NCI-H187 (cell line): ENCODE data around the gene CYP39A1.

Experiments
- DNase-seq, 2 experiments: peaks; one replicate each; lab custom pipeline; 2025; lab: John Stamatoyannopoulos, UW

CYP39A1 gene, protein sequence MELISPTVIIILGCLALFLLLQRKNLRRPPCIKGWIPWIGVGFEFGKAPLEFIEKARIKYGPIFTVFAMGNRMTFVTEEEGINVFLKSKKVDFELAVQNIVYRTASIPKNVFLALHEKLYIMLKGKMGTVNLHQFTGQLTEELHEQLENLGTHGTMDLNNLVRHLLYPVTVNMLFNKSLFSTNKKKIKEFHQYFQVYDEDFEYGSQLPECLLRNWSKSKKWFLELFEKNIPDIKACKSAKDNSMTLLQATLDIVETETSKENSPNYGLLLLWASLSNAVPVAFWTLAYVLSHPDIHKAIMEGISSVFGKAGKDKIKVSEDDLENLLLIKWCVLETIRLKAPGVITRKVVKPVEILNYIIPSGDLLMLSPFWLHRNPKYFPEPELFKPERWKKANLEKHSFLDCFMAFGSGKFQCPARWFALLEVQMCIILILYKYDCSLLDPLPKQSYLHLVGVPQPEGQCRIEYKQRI

DNA sequence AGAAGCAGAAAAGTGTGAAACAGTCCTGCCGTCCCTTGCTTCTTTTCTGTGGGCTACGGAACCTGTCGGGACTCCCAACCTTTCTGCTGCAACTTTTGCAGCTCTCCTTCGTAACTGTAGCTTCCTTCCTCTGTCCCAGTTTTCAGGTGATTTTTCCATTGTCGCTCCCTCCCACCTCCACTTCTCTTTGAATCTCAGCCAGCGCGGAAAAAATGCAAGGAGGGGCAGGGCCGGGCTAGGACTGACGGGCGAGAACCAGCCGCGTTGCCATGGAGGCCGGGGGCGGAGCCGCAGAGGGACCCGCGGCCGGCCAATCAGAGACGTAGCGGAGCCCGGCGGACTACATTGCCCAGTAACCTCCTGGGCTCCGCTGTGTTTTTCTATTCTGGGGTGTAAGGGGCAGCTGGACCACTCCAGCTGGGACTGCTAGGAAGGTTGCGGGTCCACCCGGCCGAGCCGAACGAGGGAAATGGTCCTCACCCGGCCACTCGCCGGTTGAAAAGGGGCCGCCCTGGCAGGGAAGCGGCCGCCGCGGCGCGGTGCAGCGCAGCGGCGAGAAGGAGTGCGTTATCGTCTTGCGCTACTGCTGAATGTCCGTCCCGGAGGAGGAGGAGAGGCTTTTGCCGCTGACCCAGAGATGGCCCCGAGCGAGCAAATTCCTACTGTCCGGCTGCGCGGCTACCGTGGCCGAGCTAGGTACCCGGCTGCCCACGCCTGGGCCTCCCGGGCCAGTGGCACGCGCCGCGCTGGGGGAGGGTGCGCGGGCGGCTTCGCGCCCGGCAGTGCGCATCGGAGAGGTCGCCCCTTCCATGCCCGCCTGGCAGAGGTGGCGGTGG lies at the start of gene CYP39A1, which contains the start of gene SLC25A27:
Gene CYP39A1 (minus strand): TSS at position 216 of the 836 bp plus-strand sequence. CDS start 236 bp downstream, outside the sequence.
Gene SLC25A27 (plus strand): TSS at position 373 of the 836 bp plus-strand sequence. CDS start 218 bp downstream, at position 591.
- peak; percentile 59 to 76 for DNase-seq

DNA sequence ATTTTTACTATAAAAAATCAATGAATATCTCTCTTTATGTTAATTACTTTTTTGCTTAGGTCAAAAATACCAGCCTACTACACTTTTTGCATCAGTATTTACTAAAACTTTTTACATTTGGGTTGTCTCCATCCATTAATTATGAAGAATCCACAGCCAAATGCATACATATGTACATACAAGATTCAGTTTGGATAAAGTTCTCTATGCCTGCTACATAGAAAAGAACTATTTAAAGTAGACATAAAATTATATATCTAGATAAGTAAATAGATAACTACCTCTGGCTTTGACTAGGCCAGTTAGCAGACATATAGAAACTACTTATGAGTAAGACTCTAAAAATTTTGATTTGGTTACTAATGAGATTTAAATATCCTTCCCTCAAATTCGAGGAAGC lies 47.4 kb upstream of the CYP39A1 start:
- DNase-seq: no peak

DNA sequence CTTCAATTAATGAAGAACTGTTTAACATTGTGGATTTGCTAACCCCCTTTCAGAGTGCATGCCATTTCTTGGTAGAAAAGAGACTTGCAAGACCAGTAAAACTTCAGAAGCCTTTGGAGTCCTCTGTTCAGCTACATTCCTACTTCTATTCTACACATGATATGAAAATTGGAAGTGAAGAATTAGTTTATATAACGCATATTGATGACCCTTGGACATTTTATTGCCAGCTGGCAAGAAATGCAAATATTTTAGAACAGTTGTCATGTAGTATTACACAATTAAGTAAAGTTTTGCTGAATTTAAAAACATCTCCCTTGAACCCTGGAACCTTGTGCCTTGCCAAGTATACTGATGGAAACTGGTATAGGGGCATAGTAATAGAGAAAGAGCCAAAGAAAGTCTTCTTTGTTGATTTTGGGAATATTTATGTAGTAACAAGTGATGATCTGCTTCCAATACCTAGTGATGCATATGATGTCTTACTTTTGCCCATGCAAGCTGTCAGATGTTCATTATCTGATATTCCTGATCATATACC lies 38.4 kb upstream of the CYP39A1 start:
- no peak for DNase-seq

DNA sequence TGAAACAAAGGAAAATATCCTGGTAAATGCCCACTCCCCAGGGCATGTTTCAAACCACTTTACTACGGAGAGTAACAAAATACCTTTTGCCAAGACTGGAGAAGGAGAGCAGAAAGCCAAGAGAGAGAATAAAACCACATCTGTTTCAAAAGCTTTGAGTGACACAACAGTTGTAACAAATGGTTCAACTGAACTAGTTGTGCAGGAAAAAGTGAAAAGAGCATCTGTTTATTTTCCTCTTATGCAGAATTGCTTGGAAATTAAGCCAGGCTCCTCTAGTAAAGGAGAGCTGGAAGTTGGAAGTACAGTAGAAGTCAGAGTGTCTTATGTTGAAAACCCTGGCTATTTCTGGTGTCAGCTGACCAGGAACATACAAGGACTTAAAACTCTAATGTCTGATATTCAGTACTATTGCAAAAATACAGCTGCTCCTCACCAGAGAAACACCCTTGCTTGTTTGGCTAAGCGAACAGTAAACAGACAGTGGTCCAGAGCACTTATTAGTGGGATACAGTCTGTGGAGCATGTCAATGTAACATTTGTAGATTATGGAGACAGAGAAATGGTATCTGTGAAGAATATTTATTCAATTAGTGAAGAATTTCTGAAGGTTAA lies 37.6 kb upstream of the CYP39A1 start:
- DNase-seq: no peak

DNA sequence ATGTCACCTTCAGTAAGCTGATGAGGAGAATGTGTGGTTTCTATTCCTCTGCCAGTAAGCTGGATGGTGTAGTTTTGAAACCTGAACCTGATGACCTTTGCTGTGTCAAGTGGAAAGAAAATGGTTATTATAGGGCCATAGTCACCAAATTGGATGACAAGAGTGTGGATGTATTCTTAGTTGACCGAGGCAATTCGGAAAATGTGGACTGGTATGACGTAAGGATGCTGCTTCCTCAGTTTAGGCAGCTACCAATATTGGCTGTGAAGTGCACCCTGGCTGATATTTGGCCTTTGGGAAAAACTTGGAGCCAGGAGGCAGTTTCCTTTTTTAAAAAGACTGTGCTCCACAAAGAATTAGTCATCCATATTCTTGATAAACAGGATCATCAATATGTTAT lies 37.0 kb upstream of the CYP39A1 start:
- DNase-seq: no peak

DNA sequence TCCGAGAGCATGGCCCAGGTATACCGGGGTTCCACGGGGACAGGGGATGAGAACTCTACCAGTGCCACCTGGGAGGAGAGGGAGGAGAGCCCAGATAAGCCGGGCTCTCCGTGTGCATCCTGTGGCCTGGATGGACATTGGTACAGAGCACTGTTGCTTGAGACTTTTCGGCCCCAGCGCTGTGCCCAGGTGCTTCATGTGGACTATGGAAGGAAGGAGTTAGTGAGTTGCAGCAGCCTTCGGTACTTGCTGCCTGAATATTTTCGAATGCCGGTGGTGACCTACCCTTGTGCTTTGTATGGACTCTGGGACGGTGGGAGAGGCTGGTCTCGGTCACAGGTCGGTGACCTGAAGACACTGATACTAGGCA lies 36.3 kb upstream of the CYP39A1 start:
- no peak for DNase-seq

DNA sequence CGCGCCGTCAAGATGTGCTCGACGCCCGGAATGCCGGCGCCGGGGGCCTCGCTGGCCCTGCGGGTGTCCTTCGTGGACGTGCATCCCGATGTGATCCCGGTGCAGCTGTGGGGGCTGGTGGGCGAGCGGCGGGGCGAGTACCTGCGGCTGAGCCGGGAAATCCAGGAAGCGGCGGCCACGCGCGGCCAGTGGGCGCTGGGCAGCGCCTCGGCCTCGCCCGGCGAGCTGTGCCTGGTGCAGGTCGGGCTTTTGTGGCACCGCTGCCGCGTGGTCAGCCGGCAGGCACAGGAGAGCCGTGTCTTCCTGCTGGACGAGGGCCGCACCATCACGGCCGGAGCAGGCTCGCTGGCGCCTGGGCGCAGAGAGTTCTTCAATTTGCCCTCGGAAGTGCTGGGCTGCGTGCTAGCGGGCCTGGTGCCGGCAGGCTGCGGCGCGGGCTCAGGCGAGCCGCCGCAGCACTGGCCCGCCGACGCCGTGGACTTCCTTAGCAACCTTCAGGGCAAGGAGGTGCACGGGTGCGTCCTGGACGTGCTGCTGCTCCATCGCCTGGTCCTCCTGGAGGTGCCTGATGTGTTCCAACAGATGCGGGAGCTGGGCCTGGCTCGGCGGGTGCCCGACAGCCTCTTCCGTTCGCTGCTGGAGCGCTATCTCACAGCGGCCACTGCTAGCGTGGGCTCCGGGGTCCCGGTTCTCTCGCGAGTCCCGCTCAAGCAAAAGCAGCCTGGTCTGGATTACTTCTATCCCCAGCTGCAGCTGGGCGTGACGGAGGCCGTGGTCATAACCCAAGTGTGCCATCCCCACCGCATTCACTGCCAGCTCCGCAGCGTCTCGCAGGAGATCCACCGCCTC lies 35.7 kb upstream of the CYP39A1 start:
- no peak for DNase-seq

DNA sequence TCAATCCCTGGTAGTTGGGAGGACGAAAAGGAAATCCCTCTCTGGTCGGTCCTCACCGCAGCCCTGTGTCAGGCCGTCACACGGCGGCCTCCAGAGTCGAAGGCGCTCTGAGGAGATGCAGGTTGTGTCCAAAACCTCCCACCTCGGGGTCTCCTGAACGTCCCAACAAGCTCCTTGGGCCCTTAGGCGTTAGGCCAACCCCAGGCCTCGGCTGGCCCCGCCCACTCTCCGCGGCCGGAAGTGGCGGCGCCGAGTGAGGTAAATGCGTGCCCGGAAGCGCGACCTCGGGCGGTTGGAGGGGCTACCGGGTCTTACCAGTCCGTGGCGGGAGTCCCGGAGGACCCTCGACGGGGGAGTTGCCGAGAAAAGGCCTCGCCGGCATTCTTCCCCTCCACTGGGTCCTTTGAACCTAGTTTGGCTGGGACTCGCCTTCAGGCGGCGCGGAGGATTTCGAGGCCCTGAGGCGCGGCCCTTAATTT lies 35.0 kb upstream of the CYP39A1 start, which contains the start of gene TDRD6:
Gene TDRD6 (plus strand): TSS at position 267 of the 479 bp plus-strand sequence. CDS start 244 bp downstream, outside the sequence.
- no peak for DNase-seq

DNA sequence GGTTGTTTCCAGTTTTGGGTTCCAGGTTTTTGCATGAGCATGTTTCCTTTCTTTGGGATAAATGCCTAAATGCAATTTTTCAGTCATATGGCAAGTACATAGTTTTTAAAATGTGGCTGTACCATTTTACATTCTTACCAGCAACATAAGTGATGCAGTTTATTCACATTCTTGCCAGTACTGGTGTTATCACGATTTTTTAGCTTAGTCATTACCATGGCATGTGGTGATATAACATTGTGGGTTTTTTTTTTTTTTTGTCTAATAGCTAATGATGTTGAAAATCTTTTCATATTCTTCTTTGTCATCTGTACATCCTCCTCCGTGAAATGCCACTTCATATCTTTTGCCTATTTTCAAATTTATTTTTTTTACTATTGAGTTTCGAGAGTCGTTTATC lies 32.2 kb upstream of the CYP39A1 start:
- no peak for DNase-seq

DNA sequence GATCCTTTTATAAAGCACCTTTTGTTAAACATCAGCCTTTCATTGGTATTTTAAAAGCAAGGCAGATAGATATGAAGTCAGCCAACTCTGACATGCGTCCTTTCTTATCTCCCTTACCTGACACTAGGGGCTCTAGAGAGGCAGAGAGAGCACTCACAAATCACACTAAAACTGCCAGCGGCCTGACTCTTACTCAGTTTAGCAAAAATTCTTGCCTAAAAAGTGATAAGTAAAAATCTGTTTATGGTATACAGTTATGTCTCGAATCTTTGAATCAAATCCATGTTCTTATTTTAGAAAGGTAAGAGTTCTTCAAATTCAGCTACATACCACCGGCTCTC lies 24.7 kb upstream of the CYP39A1 start:
- no peak for DNase-seq

DNA sequence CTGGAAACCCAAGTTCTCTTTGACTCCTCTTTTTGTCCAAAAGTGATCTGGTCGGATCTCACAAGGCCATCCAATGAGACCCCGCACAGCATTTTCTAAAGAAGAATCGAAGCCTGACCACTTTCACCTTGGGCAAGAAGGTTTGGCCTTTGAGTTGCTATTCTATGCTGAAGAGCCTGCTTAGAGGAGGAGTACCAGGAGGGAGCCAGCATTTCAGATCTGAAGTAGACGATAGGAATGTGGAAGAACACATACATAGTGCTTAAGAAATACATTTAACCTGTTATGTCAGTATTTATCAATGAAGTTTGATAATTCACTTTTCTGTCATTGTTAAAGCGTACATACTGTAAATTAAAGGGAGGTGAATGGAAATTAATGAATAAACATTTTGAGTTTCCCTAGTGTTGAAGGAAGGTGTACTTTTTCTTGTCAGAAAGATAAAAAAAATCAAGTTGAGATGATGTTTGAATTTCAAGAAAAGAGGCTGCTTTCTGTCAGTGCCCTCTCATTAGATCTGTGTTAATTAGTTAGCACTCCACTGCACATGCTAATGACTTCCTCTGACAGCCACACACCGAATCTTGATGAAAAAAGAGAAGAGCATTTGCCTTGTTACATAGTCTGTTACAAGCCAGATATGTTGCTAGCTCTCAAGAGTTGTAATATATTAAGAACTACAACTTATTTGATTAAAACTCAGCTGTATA lies 24.1 kb upstream of the CYP39A1 start:
- DNase-seq: no peak

DNA sequence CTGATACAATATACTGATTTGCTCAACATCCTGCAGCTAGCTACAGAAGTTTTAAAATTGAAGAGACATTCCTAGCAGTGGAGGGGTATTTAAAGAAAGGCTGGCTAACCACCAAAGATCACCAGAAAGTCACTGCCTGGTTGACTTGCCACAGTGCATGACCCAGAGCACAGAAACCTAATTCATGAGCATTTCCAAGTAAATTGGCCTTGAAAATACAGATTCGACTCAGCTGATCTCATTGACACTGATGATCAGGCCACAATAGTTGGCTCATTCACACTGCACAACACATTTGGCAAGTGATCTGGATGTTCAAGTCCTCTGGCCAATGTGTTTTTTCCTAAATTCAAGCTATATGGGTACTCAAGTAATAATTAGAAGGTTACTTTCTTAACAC lies 21.8 kb upstream of the CYP39A1 start:
- no peak for DNase-seq

DNA sequence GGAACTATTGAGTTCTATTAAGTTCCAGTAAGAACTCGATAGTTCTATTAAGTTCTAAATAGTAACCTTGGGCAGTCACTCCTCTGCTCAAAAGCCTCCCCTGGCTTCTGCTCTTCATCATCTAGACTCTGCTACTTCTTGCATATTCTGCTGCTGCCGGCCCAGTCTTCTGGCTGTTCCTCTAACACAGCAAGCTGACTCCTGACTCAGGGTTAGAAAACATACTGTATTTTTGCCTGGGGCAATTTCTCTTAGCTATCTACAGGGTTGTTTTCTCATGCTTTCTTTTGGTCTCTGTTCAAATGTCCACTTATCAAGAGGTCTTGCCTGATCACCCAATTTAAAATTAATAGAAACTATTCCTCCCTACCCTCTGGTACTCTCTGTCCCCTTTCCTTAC lies 14.8 kb upstream of the CYP39A1 start:
- no peak for DNase-seq

DNA sequence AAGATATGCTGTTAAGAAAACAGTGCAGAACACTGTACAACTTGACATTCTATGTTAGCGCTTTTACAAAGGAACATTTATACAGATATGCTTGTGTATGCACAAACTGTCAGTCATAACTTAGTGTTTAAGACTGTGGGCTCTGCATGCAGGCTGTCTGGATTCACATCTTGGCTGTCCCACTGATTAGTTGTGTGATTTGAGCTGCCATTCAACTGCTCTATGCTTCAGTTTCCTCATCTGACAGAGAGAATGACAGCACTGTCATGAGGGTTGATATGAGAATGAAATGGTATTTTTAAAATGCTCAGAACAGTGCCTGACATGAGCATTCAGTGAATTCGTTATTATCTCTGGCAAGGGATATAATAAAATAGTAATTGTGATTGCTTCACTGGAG lies 8.9 kb upstream of the CYP39A1 start:
- no peak for DNase-seq

DNA sequence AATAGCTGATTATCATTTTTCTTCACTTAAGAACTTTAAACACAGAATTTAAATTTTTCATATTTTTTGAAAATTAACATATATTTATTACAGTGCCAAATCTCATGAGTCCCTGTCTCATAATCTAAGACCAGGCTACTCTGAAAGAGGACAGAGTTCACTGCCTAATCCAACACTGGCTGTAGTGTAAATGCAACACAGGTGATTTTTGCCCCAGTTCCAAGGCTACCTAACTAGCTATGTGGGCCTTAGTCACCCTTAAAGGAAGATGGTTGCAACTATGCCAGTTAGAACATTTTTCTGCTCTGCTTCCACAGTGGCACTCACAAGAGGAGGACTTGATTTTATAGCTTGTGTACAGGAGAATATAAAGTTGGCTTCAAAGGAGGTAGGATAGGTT lies 5.0 kb upstream of the CYP39A1 start:
- no peak for DNase-seq

DNA sequence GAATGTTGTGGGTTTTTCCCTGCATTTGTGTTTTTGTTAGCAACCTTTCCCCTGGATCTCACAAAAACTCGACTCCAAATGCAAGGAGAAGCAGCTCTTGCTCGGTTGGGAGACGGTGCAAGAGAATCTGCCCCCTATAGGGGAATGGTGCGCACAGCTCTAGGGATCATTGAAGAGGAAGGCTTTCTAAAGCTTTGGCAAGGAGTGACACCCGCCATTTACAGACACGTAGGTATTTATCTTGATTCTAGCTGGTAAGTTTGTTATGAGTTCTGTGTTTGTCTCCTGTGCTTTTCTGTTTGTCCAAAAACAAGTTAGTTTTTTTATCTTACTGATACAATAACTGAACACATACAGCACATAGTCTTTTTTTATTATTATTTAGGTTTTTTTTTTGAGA lies 3.2 kb upstream of the CYP39A1 start:
- no peak for DNase-seq

DNA sequence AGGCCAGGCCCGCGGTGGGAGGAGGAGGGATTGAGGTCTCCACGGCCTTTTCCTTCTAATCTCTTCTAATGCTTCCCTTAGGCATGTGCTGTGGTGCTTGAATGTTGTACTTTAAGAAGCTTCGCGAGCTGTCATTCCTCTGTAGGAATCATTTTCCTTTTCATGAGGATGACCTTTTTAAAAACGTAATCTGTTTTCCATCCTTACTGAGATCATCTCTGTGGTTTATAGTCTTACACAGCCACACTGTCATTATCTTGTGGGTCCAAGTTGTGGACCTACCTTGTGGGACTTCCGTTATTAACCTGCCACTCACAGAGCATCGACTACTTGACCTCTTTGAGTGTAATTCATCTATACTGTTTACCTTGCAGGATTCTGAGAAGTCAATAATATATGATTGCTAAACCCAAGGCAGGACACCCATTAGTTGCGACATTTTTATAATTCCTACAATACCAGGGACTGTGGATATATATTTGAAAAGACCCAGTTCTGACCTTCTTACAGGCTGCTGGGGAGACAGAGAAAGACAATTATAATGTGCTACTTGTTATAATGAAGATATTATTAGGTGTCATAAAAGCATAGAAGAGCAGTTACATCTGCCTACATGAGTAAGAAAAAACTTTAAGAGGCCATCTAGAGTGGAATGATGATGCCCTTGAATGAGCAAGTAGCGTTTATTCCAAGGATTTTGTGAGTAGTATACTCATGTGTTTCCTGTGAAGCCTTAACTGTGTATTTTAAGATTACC lies 999 bp upstream of the CYP39A1 start:
- no peak for DNase-seq

DNA sequence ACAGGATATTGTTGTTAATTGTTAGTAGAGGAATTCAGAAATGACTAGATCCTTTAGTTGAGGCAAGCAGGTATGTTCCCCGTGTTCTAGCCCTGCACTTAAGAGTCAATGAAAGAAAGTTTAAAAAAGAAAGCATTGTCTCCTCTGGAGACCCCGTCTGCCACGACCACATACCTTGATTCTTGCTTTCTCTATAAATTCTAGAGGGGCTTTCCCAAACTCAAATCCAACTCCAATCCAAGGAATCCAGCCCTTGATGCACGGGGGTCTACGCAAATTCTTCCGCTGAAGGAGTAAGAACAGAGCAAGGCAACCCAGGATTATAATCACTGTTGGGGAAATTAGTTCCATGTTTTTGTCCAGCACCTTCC lies 401 bp downstream of the CYP39A1 start:
- DNase-seq: no peak

DNA sequence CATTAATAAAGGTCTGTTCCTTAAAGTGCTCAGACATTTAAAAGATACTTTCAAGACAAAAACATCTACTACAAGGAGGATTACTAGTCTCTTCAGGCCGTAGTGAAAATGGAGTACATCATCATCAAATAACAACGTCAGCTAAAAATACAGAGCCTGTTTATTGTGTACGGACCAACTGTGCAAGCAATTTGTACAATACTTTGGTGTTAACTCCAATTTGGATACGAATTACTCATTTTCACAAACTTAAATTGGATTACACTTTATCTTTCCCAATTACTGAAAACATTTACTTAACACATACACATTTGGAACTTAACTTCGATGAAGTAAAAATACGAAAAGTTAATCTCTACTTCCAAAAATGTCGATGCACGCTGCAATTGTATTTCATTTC lies 802 bp downstream of the CYP39A1 start:
- no peak for DNase-seq

DNA sequence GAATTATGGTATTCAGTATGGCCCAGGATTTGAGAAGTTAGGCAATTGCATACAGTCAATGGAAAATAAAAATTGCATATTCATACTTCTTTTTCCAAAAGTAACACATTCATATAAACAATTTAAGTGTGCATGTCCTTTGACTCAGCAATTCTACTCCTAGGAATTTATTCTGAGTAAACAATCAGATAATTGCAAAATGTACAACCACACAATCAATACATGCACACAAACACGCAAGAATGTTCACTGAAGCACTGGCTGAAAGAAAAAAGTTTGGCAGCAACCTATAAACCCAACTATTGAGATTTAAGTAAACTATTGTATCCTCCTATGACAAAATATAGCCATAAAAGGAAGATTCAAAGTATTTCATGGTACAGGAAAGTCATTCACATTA lies 1.6 kb downstream of the CYP39A1 start:
- no peak for DNase-seq
